Right atrium auricular region (tissue), 2 donors: ENCODE measurements around the gene USP49. TPM values are rescaled to one million over a fixed set of nuclear protein-coding genes. Genes with fewer than 3 reads are reported as not detected.

Experiments used
- DNase-seq: peaks from one replicate; pipeline ENCODE4 v3.0.0-alpha.2; 2019; ENCODE audit warnings: low spot score
- H3K27ac ChIP-seq, 2 donors: fragments of 200-600 bp; sonication (generic); 1 replicate in 1 of 2; 2 replicates in 1 of 2; pipeline ENCODE4 v1.5.1; 2016 to 2019
- H3K27me3 ChIP-seq, 2 donors: fragments of 200-600 bp; sonication (generic); one replicate each; pipeline versions ENCODE4 v1.5.1 to v1.6.0; 2017 to 2019
- H3K36me3 ChIP-seq: fragments of 200-600 bp; sonication (generic); one replicate; pipeline ENCODE4 v1.5.1; 2016
- H3K4me1 ChIP-seq, 2 donors: fragments of 200-600 bp; sonication (generic); one replicate each; pipeline versions ENCODE4 v1.5.1 to v1.6.0; 2017 to 2019
- H3K4me3 ChIP-seq, 2 donors: fragments of 200-600 bp; sonication (generic); 1 replicate in 1 of 2; 2 replicates in 1 of 2; pipeline ENCODE4 v1.5.1; 2017 to 2019; ENCODE audit warnings: mild to moderate bottlenecking in 1 of 2, moderate library complexity in 1 of 2
- H3K9me3 ChIP-seq, 2 donors: fragments of 200-600 bp; sonication (generic); one replicate each; pipeline ENCODE4 v1.5.1; 2019
- total RNA-seq, 2 donors: library from RNA; depleted of rRNA; stranded (reverse); fragments of >200 nt; gene quantifications; one replicate each; pipeline ENCODE4 v1.1.0, GENCODE V29; 2016
- TF ChIP-seq, protein P1 (sequence below), 2 donors: fragments of 200-600 bp; sonication (generic); IDR thresholded peaks; one replicate each; pipeline ENCODE4 v1.5.1; 2019; ENCODE audit warnings: antibody characterized with exemption in 2 of 2

The USP49 gene
- total RNA-seq, 2 donors from 2014 or later: 1.3 to 1.7 TPM

DNA sequence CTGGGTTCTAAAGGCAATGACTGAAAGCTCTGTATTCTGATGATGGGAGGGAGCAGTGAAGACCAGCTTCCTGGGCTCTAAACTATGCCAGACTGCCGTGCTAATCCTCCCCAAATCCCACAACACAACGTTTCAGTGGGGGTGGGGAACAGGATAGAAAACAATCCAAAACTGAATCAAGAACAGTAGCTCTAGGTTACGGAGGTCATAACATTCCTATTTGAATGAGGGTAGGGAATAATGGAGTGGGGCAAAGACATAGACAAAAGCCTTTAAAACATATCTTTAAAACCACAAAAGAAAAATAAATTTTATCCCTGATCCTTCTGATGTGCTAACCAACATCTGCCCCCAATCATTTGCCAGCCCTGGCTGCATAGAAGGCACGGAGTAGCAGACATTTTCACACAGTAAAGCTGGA is 7.8 kb downstream of the USP49 start:
- DNase-seq: no peak
- no peaks in the 10 kb centered on the region for H3K27me3 ChIP-seq
- no peak overlapping the region for H3K4me3 ChIP-seq
- no peak overlapping the region for H3K27ac ChIP-seq
- no peaks in the 10 kb centered on the region for H3K4me1 ChIP-seq
- H3K9me3 ChIP-seq: no peaks in the 10 kb centered on the region
- no peaks in the 10 kb centered on the region for H3K36me3 ChIP-seq
- TF ChIP-seq, protein P1, sequence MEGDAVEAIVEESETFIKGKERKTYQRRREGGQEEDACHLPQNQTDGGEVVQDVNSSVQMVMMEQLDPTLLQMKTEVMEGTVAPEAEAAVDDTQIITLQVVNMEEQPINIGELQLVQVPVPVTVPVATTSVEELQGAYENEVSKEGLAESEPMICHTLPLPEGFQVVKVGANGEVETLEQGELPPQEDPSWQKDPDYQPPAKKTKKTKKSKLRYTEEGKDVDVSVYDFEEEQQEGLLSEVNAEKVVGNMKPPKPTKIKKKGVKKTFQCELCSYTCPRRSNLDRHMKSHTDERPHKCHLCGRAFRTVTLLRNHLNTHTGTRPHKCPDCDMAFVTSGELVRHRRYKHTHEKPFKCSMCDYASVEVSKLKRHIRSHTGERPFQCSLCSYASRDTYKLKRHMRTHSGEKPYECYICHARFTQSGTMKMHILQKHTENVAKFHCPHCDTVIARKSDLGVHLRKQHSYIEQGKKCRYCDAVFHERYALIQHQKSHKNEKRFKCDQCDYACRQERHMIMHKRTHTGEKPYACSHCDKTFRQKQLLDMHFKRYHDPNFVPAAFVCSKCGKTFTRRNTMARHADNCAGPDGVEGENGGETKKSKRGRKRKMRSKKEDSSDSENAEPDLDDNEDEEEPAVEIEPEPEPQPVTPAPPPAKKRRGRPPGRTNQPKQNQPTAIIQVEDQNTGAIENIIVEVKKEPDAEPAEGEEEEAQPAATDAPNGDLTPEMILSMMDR (IDR thresholded peaks at IDR 0.05): no peak

DNA sequence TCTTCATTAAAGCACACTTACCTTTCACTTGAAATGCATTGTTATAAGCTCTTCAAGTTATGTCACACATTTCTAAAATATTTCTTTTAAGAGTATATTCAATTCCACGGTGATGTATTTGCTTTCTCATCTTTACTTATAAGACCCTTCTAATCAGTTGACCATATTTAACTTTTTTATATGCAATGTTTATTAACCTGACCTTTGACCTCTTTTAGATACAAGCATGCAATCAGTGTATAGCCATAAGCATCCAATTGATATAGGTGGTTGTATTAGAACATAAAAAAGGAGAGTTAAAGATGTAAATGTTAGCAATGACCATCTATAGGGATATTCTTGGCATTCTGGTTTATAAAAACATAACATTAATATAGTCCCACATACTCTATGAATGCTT is 9.2 kb downstream of the USP49 start:
- no peaks in the 10 kb centered on the region for H3K27me3 ChIP-seq
- no peaks in the 10 kb centered on the region for H3K4me1 ChIP-seq
- H3K9me3 ChIP-seq: no peaks in the 10 kb centered on the region
- no peak for DNase-seq
- H3K4me3 ChIP-seq: no peak overlapping the region
- H3K36me3 ChIP-seq: no peaks in the 10 kb centered on the region
- TF ChIP-seq, protein P1 (IDR thresholded peaks at IDR 0.05): no peak
- H3K27ac ChIP-seq: no peak overlapping the region

DNA sequence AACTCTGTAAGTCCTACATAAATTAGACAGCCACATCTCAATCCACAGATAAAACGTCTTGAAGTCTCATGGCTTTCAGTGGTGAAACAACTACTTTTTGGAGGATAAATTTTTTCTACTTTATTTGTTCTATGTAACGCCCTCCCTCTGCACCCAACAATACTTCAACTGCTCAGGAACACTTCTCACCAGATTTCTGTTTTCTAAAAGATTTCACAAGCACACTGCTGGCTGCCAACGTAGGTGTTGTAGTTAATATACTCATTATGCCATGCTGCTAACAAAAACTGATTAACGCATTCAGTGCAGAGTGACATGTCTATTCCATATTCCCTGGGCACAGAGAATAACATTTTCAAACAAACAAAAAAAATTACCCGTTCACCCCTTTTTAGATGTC is 10.2 kb downstream of the USP49 start:
- TF ChIP-seq, protein P1 (IDR thresholded peaks at IDR 0.05): no peak
- Histone ChIP-seq H3K27me3 (no peaks in the 10 kb centered on the region), H3K4me1 (no peaks in the 10 kb centered on the region), H3K9me3 (no peaks in the 10 kb centered on the region), H3K36me3 (no peaks in the 10 kb centered on the region), H3K4me3 (no peak overlapping the region), H3K27ac (no peak overlapping the region)
- no peak for DNase-seq

DNA sequence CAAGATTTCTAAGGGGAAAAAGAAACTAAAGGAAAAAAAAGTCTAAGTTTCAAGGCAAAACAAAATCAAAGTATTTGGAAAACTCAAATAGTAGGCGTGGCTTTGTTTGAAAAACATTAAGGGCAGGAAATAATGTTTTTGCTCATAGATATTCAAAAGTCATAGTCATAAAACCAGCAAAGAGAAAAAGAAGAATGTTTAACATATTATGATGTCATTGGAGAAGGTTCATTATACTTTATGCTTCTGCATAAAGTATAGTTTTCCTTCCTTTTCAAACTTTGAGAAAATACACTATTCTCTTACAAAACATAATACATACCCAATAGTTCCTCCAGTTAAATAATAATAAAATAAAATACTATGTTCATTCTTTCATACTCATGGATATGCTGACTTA is 13.7 kb downstream of the USP49 start:
- no peaks in the 10 kb centered on the region for H3K27me3 ChIP-seq
- H3K4me3 ChIP-seq: no peak overlapping the region
- TF ChIP-seq, protein P1 (IDR thresholded peaks at IDR 0.05): no peak
- H3K36me3 ChIP-seq: no peaks in the 10 kb centered on the region
- H3K9me3 ChIP-seq: no peaks in the 10 kb centered on the region
- DNase-seq: no peak
- H3K4me1 ChIP-seq: no peaks in the 10 kb centered on the region
- H3K27ac ChIP-seq: no peak overlapping the region

DNA sequence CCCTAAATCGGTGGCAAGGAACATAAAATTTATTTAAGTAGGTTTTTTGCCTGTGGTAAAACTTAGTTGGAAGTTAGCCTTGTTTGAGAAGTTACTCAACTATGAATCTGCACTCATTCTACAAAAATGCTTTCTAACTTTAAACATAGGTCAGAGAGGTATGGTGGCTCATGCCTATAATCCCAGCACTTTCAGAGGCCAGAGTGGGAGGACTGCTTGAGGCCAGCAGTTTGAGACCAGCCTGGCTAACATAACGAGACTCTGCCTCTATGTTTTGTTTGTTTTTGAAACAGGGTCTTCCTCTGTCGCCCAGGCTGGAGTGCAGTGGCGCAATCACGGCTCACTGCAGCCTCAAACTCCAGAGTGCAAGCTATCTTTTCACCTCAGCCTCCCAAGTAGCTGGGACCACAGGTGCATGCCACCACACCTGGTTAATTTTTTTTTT is 16.2 kb downstream of the USP49 start:
- TF ChIP-seq, protein P1 (IDR thresholded peaks at IDR 0.05): no peak
- DNase-seq: no peak
- H3K27ac ChIP-seq: no peak overlapping the region

DNA sequence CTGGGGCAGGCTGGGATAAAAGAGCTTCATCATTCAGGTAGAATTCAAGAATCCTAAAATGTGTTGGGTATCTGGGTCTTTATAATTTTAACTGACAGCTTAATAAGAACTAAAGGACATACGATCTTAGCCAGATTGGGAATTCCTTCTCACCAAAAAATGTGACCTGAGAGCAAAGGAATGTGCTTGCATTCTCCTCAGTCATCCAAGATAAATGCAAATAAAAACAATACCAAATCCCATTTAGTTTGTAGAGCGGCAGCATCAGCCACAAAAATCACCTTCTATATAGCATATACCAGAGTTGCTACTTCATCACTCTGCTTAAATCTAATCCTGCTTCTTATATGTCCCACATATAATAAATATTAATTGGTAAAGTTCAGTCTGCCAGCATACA is 16.9 kb downstream of the USP49 start:
- TF ChIP-seq, protein P1 (IDR thresholded peaks at IDR 0.05): no peak
- no peaks in the 10 kb centered on the region for H3K27me3 ChIP-seq
- H3K9me3 ChIP-seq: no peaks in the 10 kb centered on the region
- no peak for DNase-seq
- H3K36me3 ChIP-seq: no peaks in the 10 kb centered on the region
- H3K27ac ChIP-seq: no peak overlapping the region
- no peaks in the 10 kb centered on the region for H3K4me1 ChIP-seq
- H3K4me3 ChIP-seq: no peak overlapping the region

More for the DNA sequence above, 16.2 kb downstream of the USP49 start:
- H3K4me1 ChIP-seq: no peaks in the 10 kb centered on the region
- H3K9me3 ChIP-seq: no peaks in the 10 kb centered on the region
- no peaks in the 10 kb centered on the region for H3K36me3 ChIP-seq
- H3K4me3 ChIP-seq: no peak overlapping the region
- H3K27me3 ChIP-seq: no peaks in the 10 kb centered on the region
